Measurements from ENCODE around the gene AQP7.

The AQP7 gene

DNA sequence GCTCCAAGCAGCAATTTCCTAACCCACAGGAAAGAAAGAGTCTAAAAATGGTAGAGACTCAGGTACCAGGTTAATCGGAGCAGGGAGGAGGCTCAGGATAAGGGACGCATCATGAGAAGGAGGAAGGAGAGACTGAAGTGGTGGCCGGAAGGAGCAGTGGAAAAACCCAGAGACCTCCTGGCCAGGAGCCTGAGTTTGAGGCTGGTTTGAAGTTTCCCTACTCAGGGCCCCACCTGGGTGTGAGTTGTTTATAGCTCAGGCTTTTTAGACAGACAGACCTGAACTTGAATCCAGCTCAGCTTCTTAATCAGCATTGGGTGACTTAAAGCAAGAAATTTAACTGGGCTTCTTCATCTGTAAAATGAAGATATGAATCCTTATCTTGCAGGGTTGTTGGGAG is 11.9 kb upstream of the AQP7 start:
- DNase-seq, result no peak
- Histone ChIP-seq H3K4me2 (ENCODE audit: insufficient read depth, low read length) (no peak overlapping the region), H3K4me3 (ENCODE audit: low read depth in 1 of 2, low read length in 2 of 2) (no peak overlapping the region), H3K4me1 (ENCODE audit: insufficient read depth, low read length) (peaks cover 22% of the 10 kb centered on the region), H3K9me3 (ENCODE audit: insufficient read depth, low read length, severe bottlenecking) (no peaks in the 10 kb centered on the region), H3K36me3 (ENCODE audit: insufficient read depth, low read length) (no peaks in the 10 kb centered on the region), H2AFZ (ENCODE audit: low read depth, low read length) (no peak overlapping the region), H3K27ac (ENCODE audit: low read length) (no peak overlapping the region), H4K20me1 (ENCODE audit: insufficient read depth, low read length) (no peaks in the 10 kb centered on the region), H3K27me3 (ENCODE audit: insufficient read depth, low read length, poor library complexity) (no peaks in the 10 kb centered on the region), H3K79me2 (ENCODE audit: insufficient read depth, low read length) (no peaks in the 10 kb centered on the region), H3K9ac (ENCODE audit: low read depth, low read length) (no peak overlapping the region)
- TF ChIP-seq, protein P1, sequence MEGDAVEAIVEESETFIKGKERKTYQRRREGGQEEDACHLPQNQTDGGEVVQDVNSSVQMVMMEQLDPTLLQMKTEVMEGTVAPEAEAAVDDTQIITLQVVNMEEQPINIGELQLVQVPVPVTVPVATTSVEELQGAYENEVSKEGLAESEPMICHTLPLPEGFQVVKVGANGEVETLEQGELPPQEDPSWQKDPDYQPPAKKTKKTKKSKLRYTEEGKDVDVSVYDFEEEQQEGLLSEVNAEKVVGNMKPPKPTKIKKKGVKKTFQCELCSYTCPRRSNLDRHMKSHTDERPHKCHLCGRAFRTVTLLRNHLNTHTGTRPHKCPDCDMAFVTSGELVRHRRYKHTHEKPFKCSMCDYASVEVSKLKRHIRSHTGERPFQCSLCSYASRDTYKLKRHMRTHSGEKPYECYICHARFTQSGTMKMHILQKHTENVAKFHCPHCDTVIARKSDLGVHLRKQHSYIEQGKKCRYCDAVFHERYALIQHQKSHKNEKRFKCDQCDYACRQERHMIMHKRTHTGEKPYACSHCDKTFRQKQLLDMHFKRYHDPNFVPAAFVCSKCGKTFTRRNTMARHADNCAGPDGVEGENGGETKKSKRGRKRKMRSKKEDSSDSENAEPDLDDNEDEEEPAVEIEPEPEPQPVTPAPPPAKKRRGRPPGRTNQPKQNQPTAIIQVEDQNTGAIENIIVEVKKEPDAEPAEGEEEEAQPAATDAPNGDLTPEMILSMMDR (IDR thresholded peaks at IDR 0.05; ENCODE audit: borderline replicate concordance, extremely low read depth, low read length, poor library complexity, severe bottlenecking), result no peak
- TF ChIP-seq EZH2 (IDR thresholded peaks at IDR 0.05; ENCODE audit: borderline replicate concordance, low read depth, low read length, severe bottlenecking), result no peak
- ATAC-seq (ENCODE audit: insufficient read depth, low read depth), result no peak

DNA sequence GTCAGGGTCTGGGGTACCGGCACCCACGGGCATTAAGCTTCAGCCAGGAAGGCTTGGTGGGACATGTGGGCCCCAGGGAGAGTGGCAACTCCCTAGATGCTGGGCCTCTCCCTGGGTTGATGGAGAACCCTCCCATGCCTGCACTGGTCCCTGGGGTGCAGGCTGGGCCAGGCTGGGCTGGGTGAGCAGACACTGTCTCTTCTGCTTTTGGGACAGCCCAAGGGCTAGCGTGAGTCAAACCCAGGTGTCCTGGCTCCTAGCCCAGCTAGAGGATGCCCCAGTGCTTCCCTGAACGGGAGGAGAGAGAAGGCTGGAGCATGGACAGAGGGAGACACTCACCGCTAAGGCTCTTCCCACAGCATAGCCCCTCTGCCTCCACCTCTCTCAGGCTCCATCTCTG is 5.7 kb upstream of the AQP7 start:
- Histone ChIP-seq H3K4me2 (ENCODE audit: insufficient read depth, low read length) (no peak overlapping the region), H3K36me3 (ENCODE audit: insufficient read depth, low read length) (no peaks in the 10 kb centered on the region), H3K27ac (ENCODE audit: low read length) (no peak overlapping the region), H3K79me2 (ENCODE audit: insufficient read depth, low read length) (no peaks in the 10 kb centered on the region), H3K4me3 (ENCODE audit: low read depth in 1 of 2, low read length in 2 of 2) (no peak overlapping the region), H4K20me1 (ENCODE audit: insufficient read depth, low read length) (no peaks in the 10 kb centered on the region), H3K9ac (ENCODE audit: low read depth, low read length) (no peak overlapping the region), H2AFZ (ENCODE audit: low read depth, low read length) (no peak overlapping the region), H3K4me1 (ENCODE audit: insufficient read depth, low read length) (no peaks in the 10 kb centered on the region), H3K27me3 (ENCODE audit: insufficient read depth, low read length, poor library complexity) (no peaks in the 10 kb centered on the region), H3K9me3 (ENCODE audit: insufficient read depth, low read length, severe bottlenecking) (no peaks in the 10 kb centered on the region)
- TF ChIP-seq, protein P1 (IDR thresholded peaks at IDR 0.05; ENCODE audit: borderline replicate concordance, extremely low read depth, low read length, poor library complexity, severe bottlenecking), result no peak
- TF ChIP-seq EZH2 (IDR thresholded peaks at IDR 0.05; ENCODE audit: borderline replicate concordance, low read depth, low read length, severe bottlenecking), result no peak
- no peak for ATAC-seq (ENCODE audit: insufficient read depth, low read depth)
- DNase-seq, result no peak

DNA sequence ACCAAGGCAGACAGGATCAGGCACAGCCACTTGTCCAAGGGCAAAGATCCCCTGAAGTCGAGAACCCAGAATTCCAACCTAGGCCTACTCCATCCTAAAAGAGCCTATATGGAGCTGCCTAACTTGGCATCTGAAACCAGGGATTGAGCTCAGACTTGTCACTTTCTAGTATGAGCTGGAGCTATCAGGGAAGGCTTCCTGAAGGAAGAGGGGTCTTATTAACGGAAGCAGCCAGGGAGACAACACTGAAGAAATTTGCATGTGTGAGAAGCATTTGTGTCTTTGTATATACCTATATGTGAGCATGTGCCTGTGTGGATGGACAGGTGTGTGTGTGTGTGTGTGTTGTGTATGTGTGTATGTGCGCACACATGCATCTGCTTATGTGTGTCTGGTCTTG is 4.7 kb upstream of the AQP7 start:
- Histone ChIP-seq H3K4me2 (ENCODE audit: insufficient read depth, low read length) (no peak overlapping the region), H3K27ac (ENCODE audit: low read length) (no peak overlapping the region), H2AFZ (ENCODE audit: low read depth, low read length) (no peak overlapping the region), H3K4me3 (ENCODE audit: low read depth in 1 of 2, low read length in 2 of 2) (no peak overlapping the region), H4K20me1 (ENCODE audit: insufficient read depth, low read length) (no peaks in the 10 kb centered on the region), H3K79me2 (ENCODE audit: insufficient read depth, low read length) (no peaks in the 10 kb centered on the region), H3K9me3 (ENCODE audit: insufficient read depth, low read length, severe bottlenecking) (no peaks in the 10 kb centered on the region), H3K4me1 (ENCODE audit: insufficient read depth, low read length) (no peaks in the 10 kb centered on the region), H3K36me3 (ENCODE audit: insufficient read depth, low read length) (no peaks in the 10 kb centered on the region), H3K9ac (ENCODE audit: low read depth, low read length) (no peak overlapping the region), H3K27me3 (ENCODE audit: insufficient read depth, low read length, poor library complexity) (no peaks in the 10 kb centered on the region)
- no peak for TF ChIP-seq EZH2 (IDR thresholded peaks at IDR 0.05; ENCODE audit: borderline replicate concordance, low read depth, low read length, severe bottlenecking)
- TF ChIP-seq, protein P1 (IDR thresholded peaks at IDR 0.05; ENCODE audit: borderline replicate concordance, extremely low read depth, low read length, poor library complexity, severe bottlenecking), result no peak
- no peak for DNase-seq
- ATAC-seq (ENCODE audit: insufficient read depth, low read depth), result no peak
